KMS-11 (cell line): ENCODE data around the gene ANKRD33B.
A peak's percentile ranks its signal among the peaks of the same experiment; 100 is the strongest.

Source experiments
- H2AFZ ChIP-seq: fragments of 200-600 bp; sonication (generic); 2 replicates; pipeline ENCODE4 v1.6.1; 2016; ENCODE audit warnings: antibody characterized with exemption, mixed run types, low read depth
- H3K27ac ChIP-seq: fragments of 200-600 bp; sonication (generic); 2 replicates; pipeline ENCODE4 v1.6.1; 2016; ENCODE audit warnings: mild to moderate bottlenecking, mixed run types
- H3K27me3 ChIP-seq: fragments of 200-600 bp; sonication (generic); 2 replicates; pipeline ENCODE4 v1.6.1; 2017; ENCODE audit warnings: mild to moderate bottlenecking, low read depth, mixed run types, moderate library complexity; ENCODE audit not compliant: insufficient read depth
- H3K36me3 ChIP-seq: fragments of 200-600 bp; sonication (generic); 2 replicates; pipeline ENCODE4 v1.6.1; 2017; ENCODE audit warnings: mild to moderate bottlenecking, mixed run types; ENCODE audit not compliant: insufficient read depth
- H3K4me1 ChIP-seq: fragments of 200-600 bp; sonication (generic); 2 replicates; pipeline ENCODE4 v1.6.1; 2016; ENCODE audit warnings: mild to moderate bottlenecking, low read depth, mixed run types; ENCODE audit not compliant: poor library complexity, severe bottlenecking
- H3K4me2 ChIP-seq: fragments of 200-600 bp; sonication (generic); 2 replicates; pipeline ENCODE4 v1.7.0; 2016; ENCODE audit warnings: mild to moderate bottlenecking, mixed run types
- H3K4me3 ChIP-seq: fragments of 200-600 bp; sonication (generic); IDR thresholded peaks from 2 replicates; pipeline ENCODE4 v1.6.1; 2017; ENCODE audit warnings: low read depth, low read length, mixed read lengths; ENCODE audit not compliant: insufficient read depth
- H3K79me2 ChIP-seq: fragments of 200-600 bp; sonication (generic); 2 replicates; pipeline ENCODE4 v1.6.1; 2016; ENCODE audit warnings: low read depth, mixed run types; ENCODE audit not compliant: insufficient read depth
- H3K9ac ChIP-seq: fragments of 200-600 bp; sonication (generic); 2 replicates; pipeline ENCODE4 v1.6.1; 2016; ENCODE audit warnings: mild to moderate bottlenecking, mixed run types
- H4K20me1 ChIP-seq: fragments of 200-600 bp; sonication (generic); 2 replicates; pipeline ENCODE4 v1.6.1; 2016; ENCODE audit warnings: mild to moderate bottlenecking, mixed run types; ENCODE audit not compliant: insufficient read depth
- TF ChIP-seq, protein P1 (sequence below): fragments of 200-600 bp; sonication (generic); conservative IDR thresholded peaks from 2 replicates; pipeline ENCODE4 v1.6.1; 2017; ENCODE audit warnings: low read depth, mild to moderate bottlenecking, antibody characterized with exemption, low read length, moderate library complexity, mixed read lengths

ANKRD33B gene

DNA sequence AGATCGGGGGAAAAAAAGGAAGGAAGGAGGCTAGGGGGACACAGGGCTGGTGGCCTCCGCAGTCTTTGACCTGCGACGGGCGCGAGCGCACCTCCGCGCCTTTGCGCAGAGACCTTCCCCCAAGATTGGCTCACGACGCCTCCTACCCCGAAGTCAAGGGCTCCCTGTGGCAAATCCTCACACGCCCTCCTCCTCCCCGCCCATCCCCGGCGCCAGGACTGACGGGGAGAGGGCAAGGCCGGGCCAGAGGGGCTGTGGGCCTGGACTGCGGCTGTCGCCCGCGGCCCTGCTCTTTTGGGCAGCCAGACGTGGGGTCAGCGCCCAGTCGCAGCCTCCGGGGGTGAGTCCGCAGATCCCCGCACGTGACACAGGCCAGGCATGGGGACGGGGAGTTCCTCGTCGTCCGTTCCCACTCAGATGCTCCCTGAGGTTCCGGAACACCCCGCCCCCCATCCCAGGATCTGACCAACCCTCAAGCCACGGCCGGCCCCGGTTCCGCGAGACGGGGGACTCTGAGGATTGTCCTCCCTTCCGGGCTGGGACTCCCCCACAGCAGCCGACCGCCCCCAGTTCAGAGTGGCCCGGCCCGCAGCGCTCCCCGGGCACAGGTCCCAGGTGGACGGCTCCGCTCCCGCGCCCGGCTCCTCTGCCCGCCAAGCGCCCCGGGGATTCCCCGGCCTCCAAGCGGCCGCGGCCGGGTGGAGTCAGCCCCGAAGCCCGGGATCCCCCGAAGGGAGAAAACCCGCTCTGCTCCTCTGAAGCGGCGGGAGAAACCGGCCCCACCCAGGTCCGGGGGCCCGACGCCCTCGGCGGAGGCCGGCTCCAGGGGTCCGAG, 543 bp upstream of the ANKRD33B start:
- Histone ChIP-seq H3K4me1 (peaks cover 17% of the 10 kb centered on the region), H3K9ac (peak overlapping the region; percentile 88), H3K27ac (peak overlapping the region; percentile 82), H4K20me1 (no peaks in the 10 kb centered on the region), H3K79me2 (peaks cover 8% of the 10 kb centered on the region; the same call in 1 of the 2 replicates), H3K4me2 (peak overlapping the region; percentile 90), H3K27me3 (no peaks in the 10 kb centered on the region), H2AFZ (peak overlapping the region; percentile 93), H3K4me3 (no peak overlapping the region), H3K36me3 (no peaks in the 10 kb centered on the region)
- TF ChIP-seq, protein P1, sequence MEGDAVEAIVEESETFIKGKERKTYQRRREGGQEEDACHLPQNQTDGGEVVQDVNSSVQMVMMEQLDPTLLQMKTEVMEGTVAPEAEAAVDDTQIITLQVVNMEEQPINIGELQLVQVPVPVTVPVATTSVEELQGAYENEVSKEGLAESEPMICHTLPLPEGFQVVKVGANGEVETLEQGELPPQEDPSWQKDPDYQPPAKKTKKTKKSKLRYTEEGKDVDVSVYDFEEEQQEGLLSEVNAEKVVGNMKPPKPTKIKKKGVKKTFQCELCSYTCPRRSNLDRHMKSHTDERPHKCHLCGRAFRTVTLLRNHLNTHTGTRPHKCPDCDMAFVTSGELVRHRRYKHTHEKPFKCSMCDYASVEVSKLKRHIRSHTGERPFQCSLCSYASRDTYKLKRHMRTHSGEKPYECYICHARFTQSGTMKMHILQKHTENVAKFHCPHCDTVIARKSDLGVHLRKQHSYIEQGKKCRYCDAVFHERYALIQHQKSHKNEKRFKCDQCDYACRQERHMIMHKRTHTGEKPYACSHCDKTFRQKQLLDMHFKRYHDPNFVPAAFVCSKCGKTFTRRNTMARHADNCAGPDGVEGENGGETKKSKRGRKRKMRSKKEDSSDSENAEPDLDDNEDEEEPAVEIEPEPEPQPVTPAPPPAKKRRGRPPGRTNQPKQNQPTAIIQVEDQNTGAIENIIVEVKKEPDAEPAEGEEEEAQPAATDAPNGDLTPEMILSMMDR: no peak

DNA sequence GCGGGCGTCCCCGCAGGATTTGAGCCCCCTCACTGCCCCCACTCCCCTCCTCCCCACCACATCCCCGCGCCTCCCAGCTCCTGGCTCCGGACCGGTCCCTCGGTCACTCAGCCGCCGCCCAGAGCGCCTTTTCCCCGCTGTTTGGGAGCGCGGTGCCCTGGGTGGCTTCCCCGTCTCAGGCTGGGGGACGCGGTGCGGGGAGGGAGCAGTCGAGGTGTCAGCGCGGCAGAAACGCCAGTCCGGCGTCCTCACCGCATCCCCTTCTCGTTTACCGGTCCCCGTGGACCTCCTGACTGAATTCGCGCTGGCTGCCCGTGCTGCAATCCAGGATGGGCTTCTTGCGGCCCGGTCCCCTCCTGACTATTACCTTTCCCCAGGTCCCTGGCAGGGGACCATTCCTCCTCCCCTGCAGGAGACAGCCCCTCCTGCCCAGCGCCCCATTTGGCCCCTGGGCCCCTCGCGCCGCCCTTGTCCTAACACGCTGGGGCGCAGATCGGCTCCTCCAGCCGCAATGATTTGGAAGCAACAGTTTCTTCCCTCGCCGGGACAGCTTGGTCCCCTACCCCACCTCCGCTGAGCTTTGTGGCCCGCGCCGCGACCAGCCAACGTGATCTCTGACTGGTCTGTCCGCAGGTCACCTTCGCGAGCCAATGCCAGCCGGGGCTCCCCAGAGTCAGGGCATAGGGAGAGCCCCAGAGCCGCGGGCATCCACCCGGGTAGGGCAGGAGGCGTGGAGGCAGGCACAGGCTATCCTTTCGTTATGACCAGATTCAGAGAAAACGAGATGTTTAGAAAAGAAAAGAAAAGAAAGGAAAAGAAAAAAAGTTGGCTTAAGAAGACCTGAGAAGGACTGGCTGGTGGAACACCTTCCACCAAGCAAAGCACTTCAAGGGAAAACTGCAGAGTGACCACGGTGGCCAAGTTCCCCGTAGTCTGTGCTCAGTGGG, 1.2 kb downstream of the ANKRD33B start:
- H3K4me1 ChIP-seq: peaks cover 17% of the 10 kb centered on the region

DNA sequence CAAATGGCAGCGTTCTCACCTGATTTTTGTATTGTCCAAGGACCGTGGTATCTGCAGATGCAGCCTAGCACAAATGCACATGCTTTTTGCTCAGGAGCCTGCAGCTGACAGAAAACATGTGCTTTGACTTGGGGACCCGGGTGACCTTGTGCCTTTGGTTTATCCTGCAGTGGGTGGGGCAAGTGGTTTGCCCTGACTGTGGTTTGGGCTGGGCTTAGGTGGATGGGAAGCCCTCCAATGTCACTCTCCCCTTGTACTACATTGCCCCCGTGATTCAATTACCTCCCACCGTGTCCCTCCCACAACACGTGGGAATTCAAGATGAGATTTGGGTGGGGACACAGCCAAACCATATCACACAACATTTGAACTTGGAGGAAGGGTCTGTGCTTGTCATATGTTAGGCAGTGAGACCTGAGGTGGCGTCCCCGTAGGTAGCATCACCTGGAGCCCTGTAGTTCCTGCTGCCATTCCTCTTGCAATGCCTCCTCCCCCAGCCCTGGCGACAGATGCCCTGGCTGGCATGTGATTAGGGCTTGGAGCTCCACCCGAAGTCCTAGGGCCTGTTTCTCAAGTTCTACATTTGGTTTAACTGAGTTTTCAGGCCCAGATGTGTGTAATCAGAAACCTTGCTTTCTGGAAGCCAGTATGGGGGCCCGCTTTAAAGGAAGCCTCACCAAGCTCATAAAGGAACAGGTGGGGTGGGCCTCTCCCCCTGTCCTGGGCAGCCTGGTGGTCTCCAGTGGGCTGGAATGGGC, 2.1 kb downstream of the ANKRD33B start:
- H3K9ac ChIP-seq: peak overlapping the region; percentile 29; the same call in 1 of the 2 replicates
- peaks cover 8% of the 10 kb centered on the region; the same call in 1 of the 2 replicates for H3K79me2 ChIP-seq
- TF ChIP-seq, protein P1: no peak
- H3K36me3 ChIP-seq: no peaks in the 10 kb centered on the region
- H3K27ac ChIP-seq: no peak overlapping the region
- no peaks in the 10 kb centered on the region for H4K20me1 ChIP-seq
- H3K4me1 ChIP-seq: peaks cover 17% of the 10 kb centered on the region
- peak overlapping the region; percentile 60; the same call in 1 of the 2 replicates for H2AFZ ChIP-seq
- H3K27me3 ChIP-seq: no peaks in the 10 kb centered on the region
- H3K4me2 ChIP-seq: peak overlapping the region; percentile 100
- H3K4me3 ChIP-seq: peak overlapping the region; percentile 69

More for the DNA sequence above, 1.2 kb downstream of the ANKRD33B start:
- Histone ChIP-seq H3K4me2 (peak overlapping the region; percentile 100), H3K9ac (peak overlapping the region; percentile 29; the same call in 1 of the 2 replicates), H3K4me3 (peak overlapping the region; percentile 69), H3K27ac (no peak overlapping the region), H3K79me2 (peaks cover 8% of the 10 kb centered on the region; the same call in 1 of the 2 replicates), H3K27me3 (no peaks in the 10 kb centered on the region), H3K36me3 (no peaks in the 10 kb centered on the region), H4K20me1 (no peaks in the 10 kb centered on the region), H2AFZ (peak overlapping the region; percentile 60)
- TF ChIP-seq, protein P1: no peak
